ENCODE measurements around the gene SGCD. TPM values are rescaled to one million over a fixed set of nuclear protein-coding genes. Genes with fewer than 3 reads are reported as not detected.

Gene SGCD
- total and polyA plus RNA-seq, 12 donors: 1.0 to 30.4 (median 9.4) TPM

DNA sequence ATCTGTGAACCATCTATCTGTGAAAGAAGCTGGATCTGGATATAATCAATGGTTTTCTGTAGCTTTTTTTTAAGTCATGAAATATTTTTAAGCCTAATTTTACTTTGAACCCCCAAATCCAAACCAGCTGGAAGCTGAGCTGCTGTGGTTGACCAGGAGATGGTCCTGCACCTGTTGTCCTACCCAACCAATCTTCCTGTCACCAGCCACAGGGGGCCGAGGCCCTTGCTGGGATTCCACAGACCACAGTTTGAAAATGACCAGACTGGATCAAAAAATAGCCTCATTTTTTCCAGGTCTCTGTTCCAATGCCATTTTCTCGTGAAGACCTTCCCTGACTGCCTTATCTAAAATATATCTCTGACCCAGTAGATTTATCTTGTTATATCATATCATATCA, 200.6 kb downstream of the SGCD start:
- H3K4me3 ChIP-seq: no peak overlapping the region
- no peaks in the 10 kb centered on the region for H3K9me3 ChIP-seq (replicated peaks in 1 of 3)
- intact Hi-C loops (cut with DNase I): no loop called here
- H3K27me3 ChIP-seq: no peaks in the 10 kb centered on the region
- TF ChIP-seq, protein P1, sequence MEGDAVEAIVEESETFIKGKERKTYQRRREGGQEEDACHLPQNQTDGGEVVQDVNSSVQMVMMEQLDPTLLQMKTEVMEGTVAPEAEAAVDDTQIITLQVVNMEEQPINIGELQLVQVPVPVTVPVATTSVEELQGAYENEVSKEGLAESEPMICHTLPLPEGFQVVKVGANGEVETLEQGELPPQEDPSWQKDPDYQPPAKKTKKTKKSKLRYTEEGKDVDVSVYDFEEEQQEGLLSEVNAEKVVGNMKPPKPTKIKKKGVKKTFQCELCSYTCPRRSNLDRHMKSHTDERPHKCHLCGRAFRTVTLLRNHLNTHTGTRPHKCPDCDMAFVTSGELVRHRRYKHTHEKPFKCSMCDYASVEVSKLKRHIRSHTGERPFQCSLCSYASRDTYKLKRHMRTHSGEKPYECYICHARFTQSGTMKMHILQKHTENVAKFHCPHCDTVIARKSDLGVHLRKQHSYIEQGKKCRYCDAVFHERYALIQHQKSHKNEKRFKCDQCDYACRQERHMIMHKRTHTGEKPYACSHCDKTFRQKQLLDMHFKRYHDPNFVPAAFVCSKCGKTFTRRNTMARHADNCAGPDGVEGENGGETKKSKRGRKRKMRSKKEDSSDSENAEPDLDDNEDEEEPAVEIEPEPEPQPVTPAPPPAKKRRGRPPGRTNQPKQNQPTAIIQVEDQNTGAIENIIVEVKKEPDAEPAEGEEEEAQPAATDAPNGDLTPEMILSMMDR (IDR thresholded peaks at IDR 0.05): no peak
- TF ChIP-seq POLR2A (IDR thresholded peaks at IDR 0.05): no peak
- DNase-seq: no peak
- H3K27ac ChIP-seq: no peak overlapping the region
- 66 to 76% (median 72%) methylated on average over 2 of the region's 2 CpGs for WGBS, 4 donors
- H3K36me3 ChIP-seq (replicated peaks in 1 of 2): no peaks in the 10 kb centered on the region
- H3K4me1 ChIP-seq (replicated peaks in 1 of 2): no peaks in the 10 kb centered on the region

DNA sequence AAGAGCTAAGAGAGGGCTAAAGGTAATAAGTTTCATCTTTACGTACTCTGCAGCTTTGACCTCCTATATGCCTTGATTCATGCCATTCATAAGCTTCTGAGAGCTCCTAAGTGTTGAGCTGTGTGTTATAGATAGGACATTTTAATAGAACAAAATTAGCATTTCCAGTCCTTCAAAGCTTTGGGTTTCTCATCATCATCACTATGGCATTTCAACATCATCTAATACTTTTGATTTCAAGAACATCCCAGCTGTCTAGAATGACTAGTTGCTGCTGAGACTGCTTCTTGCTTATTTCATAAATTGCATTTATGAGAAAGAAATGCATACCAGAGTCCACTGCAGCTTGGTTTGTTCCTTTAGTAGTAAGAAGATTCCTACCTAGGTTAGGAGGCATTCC, 201.7 kb downstream of the SGCD start:
- no peak for TF ChIP-seq POLR2A (IDR thresholded peaks at IDR 0.05)
- TF ChIP-seq, protein P1 (IDR thresholded peaks at IDR 0.05): no peak
- Histone ChIP-seq H3K36me3 (replicated peaks in 1 of 2) (no peaks in the 10 kb centered on the region), H3K27me3 (no peaks in the 10 kb centered on the region), H3K4me3 (no peak overlapping the region), H3K27ac (no peak overlapping the region), H3K4me1 (replicated peaks in 1 of 2) (no peaks in the 10 kb centered on the region), H3K9me3 (replicated peaks in 1 of 3) (no peaks in the 10 kb centered on the region)
- intact Hi-C loops (cut with DNase I): no loop called here
- 89 to 100% (median 92%) methylated on average over 1 of the region's 1 CpG for WGBS, 4 donors
- DNase-seq: no peak

DNA sequence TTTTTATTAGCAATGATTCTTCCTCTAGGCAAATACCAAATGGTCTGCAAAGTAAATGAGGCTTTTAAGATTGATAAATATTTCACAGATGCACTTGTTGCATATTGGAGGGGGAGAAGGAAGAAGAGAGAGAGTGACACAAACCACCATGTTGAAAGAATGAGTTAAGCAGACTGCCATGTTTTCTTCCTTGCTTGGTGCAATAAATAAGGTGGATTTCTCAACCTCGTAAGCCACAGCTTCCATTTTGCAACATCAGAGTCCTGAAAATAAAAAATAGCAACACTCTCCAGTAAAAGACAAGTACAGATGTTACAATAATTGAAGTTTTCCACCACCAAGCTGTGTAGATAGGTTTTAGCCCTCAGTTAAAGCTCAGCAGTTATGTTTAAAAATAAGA, 202.9 kb downstream of the SGCD start:
- intact Hi-C loops (cut with DNase I): no loop called here
- Histone ChIP-seq H3K36me3 (replicated peaks in 1 of 2) (no peaks in the 10 kb centered on the region), H3K27me3 (no peaks in the 10 kb centered on the region), H3K9me3 (replicated peaks in 1 of 3) (no peaks in the 10 kb centered on the region), H3K27ac (no peak overlapping the region), H3K4me1 (replicated peaks in 1 of 2) (no peaks in the 10 kb centered on the region), H3K4me3 (no peak overlapping the region)
- WGBS, 4 donors: 63 to 86% (median 72%) methylated on average over 1 of the region's 1 CpG
- TF ChIP-seq POLR2A (IDR thresholded peaks at IDR 0.05): no peak
- TF ChIP-seq, protein P1 (IDR thresholded peaks at IDR 0.05): no peak
- DNase-seq: no peak

DNA sequence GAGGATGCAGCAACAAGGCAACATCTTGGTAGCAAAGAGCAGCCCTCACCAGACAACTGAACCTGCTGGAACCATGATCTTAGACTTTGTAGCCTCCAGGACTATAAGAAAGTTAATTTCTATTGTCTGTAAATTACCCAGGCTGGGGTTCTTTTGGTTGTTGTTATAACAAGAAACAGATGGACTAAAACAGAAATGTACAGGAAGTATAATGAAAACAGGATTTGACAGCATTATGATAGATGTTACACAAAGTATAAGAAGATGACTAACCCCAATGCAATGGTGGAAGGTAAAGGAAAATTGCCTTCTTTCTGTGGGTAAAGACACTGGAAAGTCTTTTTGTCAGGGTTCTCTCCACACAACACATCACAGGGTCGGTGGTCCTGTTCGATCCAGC, 204.2 kb downstream of the SGCD start:
- no peaks in the 10 kb centered on the region for H3K27me3 ChIP-seq
- intact Hi-C loops (cut with DNase I): no loop called here
- H3K4me1 ChIP-seq (replicated peaks in 1 of 2): no peaks in the 10 kb centered on the region
- no peak overlapping the region for H3K27ac ChIP-seq
- DNase-seq: no peak
- no peaks in the 10 kb centered on the region for H3K9me3 ChIP-seq (replicated peaks in 1 of 3)
- H3K36me3 ChIP-seq (replicated peaks in 1 of 2): no peaks in the 10 kb centered on the region
- WGBS, 4 donors: 89 to 94% (median 93%) methylated on average over 2 of the region's 2 CpGs
- no peak overlapping the region for H3K4me3 ChIP-seq
- TF ChIP-seq POLR2A (IDR thresholded peaks at IDR 0.05): no peak
- TF ChIP-seq, protein P1 (IDR thresholded peaks at IDR 0.05): no peak
